GM12892 (cell line): ENCODE measurements around the gene STAMBPL1.
"Not testable (repeated sequence)": the region's sequence is repeated elsewhere in the genome, so short reads cannot be mapped to it uniquely, and the experiment has no call there.

Source experiments
- DNase-seq: peaks from one replicate; pipeline ENCODE4 v3.0.0; 2011; ENCODE audit not compliant: insufficient read length
- FAIRE-seq: peaks from 2 replicates; lab custom pipeline; 2011; peaks lifted over from hg19 to GRCh38; lab: Jason Lieb, UNC
- POLR2A ChIP-seq: IDR thresholded peaks from 2 replicates; pipeline ENCODE4 v1.6.1; 2011; ENCODE audit warnings: low read depth, low read length, control low read depth
- POLR2AphosphoS5 ChIP-seq: IDR thresholded peaks from 2 replicates; pipeline ENCODE4 v1.6.1; 2011; ENCODE audit warnings: low read depth, low read length, control low read depth
- TAF1 ChIP-seq: IDR thresholded peaks from 2 replicates; pipeline ENCODE4 v1.6.1; 2011; ENCODE audit warnings: low read depth, mild to moderate bottlenecking, control low read depth, low read length, borderline replicate concordance

Gene STAMBPL1

DNA sequence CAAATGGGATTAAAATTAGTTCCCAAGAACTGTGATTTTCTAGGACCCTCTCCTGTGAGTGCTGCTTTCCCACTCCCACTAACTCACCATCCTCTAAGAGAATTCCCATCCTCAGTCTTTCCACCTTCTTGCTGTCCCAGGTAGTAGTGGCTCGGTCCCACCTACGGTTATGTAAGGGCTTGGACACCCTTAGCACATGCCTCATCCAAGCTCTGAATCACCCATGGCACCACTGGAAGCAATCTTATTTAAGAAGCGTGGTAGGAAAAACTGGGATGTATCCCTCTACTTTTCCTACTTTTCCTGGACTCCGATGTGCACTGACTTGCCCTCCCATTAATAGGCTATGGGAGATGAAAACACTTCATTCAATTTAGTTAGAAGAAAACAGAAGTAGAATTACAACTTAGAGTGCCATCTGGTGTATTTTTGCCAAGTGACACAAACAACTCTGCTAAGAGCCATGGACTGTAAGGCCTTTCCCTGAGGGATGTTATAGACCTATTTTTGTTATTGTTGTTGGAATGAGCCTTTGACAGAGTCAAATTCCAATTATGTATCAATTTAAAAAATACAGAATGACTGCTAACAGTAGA is 14.7 kb upstream of the STAMBPL1 start:
- FAIRE-seq (peak; percentile 17), DNase-seq (no peak)
- TF ChIP-seq TAF1 = no peak
- TF ChIP-seq POLR2A = no peak
- TF ChIP-seq POLR2AphosphoS5 = no peak

DNA sequence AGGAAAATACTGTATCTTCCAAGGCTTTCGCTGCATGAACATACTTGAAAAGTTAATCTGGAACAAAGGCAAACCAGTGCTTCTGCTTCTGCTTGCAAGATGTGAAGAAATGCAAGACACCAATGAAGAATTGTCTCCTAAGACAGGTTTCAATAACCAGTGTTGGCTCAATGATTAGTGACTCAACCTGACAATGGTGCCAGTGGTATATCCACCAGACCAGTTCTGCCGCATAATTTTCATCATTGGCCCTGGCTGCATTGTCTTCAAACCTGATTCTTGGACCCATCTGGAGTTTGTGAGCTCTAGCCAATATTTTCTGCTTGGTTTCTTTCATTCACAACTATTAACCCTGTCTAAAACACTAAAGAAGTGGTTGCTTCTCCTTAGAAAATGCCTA is 13.6 kb upstream of the STAMBPL1 start:
- TF ChIP-seq TAF1 = no peak
- TF ChIP-seq POLR2A = no peak
- TF ChIP-seq POLR2AphosphoS5 = no peak
- FAIRE-seq (no peak), DNase-seq (no peak)

DNA sequence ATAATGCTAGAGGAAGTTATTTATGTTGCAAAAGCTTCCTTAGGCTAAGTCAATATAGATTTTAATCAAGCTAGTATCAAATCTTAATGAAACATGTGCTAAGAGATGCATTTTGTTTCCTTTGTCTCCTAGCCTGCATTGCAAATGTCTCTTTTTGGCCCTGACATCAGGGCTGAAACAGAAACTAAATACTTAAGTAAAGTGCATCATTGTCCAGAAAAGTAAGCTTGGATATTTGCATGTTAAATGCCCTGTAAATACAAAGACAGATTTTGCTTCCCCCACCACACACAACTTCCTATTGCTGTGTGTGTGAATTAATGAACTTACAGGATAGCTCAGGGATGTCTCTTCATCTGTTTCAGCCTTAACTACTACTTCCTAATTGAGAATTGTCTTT is 10.0 kb upstream of the STAMBPL1 start:
- no peak for TF ChIP-seq POLR2A
- no peak for TF ChIP-seq POLR2AphosphoS5
- TF ChIP-seq TAF1 = no peak
- FAIRE-seq (peak; percentile 60), DNase-seq (no peak)

DNA sequence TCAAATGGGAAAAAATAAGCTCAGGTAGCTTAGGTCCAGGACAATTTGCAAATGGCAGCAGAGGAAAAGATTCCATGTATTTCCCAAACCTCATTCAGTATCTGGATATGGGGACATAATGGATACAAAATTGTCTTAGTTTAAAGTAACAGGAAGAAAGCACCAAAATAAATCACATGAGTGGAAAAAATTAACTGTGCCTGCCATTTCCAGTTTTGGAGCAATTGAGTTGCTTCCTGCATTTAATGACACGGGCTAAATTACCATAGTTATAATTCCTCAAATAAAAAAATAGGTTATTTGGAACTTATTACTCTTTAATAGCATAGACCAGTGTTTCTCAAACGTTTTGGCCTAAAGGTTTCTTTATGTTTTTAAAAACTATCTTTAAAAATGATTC is 6.3 kb upstream of the STAMBPL1 start:
- FAIRE-seq (no peak), DNase-seq (no peak)
- TF ChIP-seq TAF1 = no peak
- no peak for TF ChIP-seq POLR2A
- TF ChIP-seq POLR2AphosphoS5 = no peak

DNA sequence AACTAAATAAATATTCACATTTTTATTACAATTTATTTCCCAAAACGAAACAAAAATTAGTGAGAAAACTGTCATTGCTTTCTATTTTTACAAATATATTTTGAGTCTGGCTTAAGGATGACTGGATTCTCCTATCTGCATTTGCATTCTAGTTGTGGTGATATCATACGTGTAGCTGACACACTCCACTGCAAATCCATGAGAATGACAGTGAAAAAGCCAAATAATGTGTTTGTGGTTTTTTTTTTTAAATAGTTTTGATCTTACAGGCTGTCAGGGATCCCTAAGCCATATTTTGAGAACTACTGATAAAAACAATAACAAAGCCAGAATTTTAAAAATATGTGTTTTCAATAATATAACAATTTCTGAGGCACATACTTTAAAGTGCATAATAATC is 5.8 kb upstream of the STAMBPL1 start:
- no peak for DNase-seq
- TF ChIP-seq POLR2AphosphoS5 = no peak
- no peak for FAIRE-seq

DNA sequence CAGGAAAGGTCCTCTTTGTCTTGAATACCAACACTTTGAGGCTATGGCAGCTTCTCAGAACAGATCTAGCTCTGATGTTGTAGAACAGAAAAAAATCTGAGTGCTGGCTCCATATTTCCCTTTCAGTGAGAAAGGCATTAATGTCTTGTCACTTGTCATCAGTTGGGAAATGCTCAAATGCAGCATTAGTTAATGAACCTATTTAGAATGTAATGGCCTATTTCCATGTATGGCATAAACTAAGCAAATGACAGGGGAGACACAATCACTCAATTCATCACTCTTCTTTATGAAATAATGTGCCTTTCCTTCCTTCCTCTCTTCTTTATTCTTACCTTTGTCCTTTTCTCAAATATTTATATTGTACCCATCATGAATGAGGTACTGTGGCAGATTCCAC is 5.0 kb upstream of the STAMBPL1 start:
- no peak for DNase-seq
- no peak for FAIRE-seq
- TF ChIP-seq POLR2AphosphoS5 (no peak), TAF1 (no peak), POLR2A (no peak)

DNA sequence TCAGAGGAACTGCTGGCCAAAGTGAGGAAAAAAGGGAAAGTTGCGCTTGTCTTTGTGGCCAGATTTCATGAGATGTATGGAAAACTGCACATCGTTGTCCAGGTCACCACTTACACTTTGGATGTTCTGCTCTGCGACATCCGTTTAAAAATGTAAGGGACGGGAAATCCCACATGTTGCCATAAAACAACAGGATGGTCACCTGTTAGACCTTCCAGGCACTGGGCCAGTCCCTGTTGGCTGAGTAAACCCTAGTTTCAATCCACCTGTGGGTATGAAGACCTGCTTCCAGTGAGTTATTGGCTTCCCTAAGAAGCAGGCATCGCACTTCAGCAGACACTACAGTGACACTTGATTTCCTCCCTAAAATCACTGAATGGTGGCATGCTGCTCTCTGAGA is 2.7 kb upstream of the STAMBPL1 start:
- no peak for DNase-seq
- FAIRE-seq = no peak
- TF ChIP-seq POLR2AphosphoS5 (no peak), TAF1 (no peak), POLR2A (no peak)

DNA sequence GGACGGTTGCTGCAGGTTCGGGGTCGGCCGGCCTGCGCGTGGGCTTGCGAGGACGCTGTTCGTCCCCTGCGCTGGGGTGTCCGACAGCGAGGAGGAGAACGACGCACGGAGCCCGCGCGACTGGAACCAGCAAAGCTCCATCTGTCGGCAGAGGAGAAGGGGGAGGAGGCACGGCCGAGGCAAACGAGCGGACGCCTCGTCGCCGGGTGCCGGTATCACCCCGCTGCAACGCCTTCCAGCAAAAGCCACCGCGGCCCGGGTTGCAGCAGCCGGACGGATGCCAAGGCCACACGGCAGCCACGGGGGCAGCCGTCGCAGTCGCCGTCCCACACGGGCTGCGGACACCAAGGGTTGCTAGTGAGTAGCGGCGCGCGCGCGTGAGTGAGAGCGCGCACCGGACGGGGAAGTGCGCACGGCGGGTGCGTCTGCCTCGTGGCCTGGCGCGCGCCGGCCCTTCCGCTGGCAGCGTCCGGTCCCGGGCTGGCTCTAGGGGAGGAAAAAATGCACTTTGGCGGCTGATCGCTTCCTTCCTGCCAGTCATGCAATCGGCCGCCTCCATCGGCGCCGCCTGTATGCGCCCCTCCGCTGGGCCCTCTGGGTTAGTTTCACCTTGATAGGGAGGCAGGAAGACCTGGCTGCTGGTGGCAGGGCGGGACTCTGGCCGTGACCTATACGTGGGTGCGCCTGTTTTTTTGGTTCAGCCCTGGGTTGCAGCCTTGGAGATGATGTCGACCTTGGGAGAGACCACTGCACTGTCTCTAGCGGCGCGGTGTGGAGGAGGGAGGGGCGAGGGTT is 434 bp downstream of the STAMBPL1 start:
- TF ChIP-seq TAF1 (peak; percentile 69), POLR2A (peak; percentile 93), POLR2AphosphoS5 (peak; percentile 90)
- peak; percentile 99 for FAIRE-seq
- DNase-seq = peak; percentile 57

DNA sequence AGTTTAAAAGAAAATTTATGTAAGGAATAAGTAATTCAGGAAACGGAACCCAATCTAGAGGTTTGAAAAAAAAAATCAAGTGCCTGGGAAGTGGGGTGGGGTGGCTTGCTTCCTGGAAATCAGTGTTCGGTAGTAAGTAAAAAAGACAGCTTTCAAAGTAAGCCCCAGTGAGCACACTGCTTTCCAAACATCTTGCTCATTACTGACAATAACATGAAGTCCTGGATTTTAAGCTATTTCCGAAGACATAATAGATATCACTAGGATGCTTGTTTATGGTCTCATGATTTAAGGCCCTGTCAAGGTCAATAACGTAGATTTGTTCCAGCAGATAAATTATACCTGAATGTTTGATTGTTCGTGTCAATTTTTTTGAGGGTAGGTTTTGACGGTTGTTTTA is 1.3 kb downstream of the STAMBPL1 start:
- no peak for TF ChIP-seq POLR2AphosphoS5
- TF ChIP-seq TAF1 = no peak
- TF ChIP-seq POLR2A = no peak
- no peak for DNase-seq
- FAIRE-seq = no peak

DNA sequence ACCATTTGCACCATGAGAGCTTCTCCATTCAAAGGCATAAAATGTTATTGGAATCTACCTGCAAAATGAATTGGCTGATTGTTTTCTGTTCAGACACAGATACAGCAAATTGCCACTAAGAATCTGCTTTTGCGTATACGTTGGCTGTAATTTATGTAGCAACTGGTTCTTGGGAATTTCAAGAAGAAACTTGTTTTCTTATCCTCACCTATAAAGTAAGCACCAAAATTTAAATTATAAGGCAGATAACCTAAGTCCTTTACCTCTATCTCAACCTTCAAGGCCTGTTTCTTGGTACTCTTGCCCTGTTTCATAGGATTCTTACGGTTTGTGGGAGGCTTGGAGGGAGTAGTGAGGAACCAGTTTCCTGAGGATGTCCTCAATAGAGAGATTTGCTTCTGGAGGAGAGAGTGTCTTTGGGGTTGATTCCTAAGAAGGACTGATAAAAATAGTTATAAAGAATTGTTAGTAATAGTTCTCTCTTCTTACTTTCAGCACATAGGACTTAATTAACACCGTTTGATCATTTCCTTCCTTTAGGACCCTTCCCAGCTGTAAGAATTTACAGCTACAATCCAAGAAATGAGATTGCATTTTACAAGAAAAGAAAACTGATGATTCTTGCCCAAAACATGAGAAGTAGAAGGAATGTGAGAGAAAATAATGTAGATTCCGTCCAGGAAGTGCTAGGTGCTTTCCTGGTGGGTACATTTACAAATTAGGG is 2.0 kb downstream of the STAMBPL1 start:
- FAIRE-seq = peak; percentile 36
- TF ChIP-seq TAF1 = no peak
- no peak for TF ChIP-seq POLR2A
- no peak for TF ChIP-seq POLR2AphosphoS5
- DNase-seq = no peak

DNA sequence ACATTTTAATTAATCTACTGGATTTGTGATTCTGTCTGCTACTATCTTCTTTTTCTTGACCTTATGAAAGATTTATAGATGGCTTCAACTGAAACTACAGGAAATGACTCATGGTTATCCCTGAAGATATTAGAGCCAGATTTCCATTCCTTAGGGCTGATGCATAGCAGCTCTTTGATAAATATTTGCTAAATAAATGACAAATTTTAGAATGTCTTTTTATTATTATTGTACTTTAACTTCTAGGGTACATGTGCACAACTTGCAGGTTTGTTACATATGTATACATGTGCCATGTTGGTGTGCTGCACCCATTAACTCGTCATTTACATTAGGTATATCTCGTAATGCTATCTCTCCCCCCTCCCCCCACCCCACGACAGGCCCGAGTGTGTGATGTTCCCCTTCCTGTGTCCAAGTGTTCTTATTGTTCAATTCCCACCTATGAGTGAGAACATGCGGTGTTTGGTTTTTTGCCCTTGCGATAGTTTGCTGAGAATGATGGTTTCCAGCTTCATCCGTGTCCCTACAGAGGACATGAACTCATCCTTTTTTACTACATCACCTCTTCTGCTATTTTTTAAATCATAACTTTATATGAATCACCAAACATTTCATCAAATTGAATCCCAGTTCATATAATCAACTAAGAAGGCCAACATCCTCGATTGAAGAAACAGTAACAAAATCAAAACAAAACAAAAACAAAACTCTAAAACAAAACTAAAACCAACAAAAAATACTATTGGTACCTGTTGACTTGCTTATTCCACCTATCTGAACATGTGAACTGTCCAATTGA is 2.8 kb downstream of the STAMBPL1 start:
- DNase-seq, FAIRE-seq: not testable (repeated sequence)
